ENCODE measurements around the gene CLCN1.
A peak's percentile ranks its signal among the peaks of the same experiment; 100 is the strongest.
"Not testable (repeated sequence)": the region's sequence is repeated elsewhere in the genome, so short reads cannot be mapped to it uniquely, and the experiment has no call there.

The CLCN1 gene

GRCh38 chr7:143387156-143387975 is 71.5 kb downstream of the CLCN1 start:
- DNase-seq, result peak; percentile 46

GRCh38 chr7:143388051-143388450 is 72.1 kb downstream of the CLCN1 start:
- no peak for DNase-seq

GRCh38 chr7:143388491-143389101 is 72.7 kb downstream of the CLCN1 start:
- no peak for DNase-seq

GRCh38 chr7:143389316-143390103 is 73.6 kb downstream of the CLCN1 start:
- no peak for DNase-seq

- DNase-seq, result no peak
Observed at GRCh38 chr7:143390104-143390772, 74.3 kb downstream of the CLCN1 start.

- no peak for DNase-seq
Observed at GRCh38 chr7:143390773-143391317, 74.9 kb downstream of the CLCN1 start.

- DNase-seq, result no peak
Observed at GRCh38 chr7:143391462-143392404, 75.8 kb downstream of the CLCN1 start.

- DNase-seq, result not testable (repeated sequence)
Observed at GRCh38 chr7:143392427-143392826, 76.5 kb downstream of the CLCN1 start.

GRCh38 chr7:143392875-143393266 is 77.0 kb downstream of the CLCN1 start:
- DNase-seq, result no peak

- DNase-seq, result no peak
Observed at GRCh38 chr7:143393267-143394041, 77.5 kb downstream of the CLCN1 start.

- no peak for DNase-seq
Observed at GRCh38 chr7:143394068-143394467, 78.2 kb downstream of the CLCN1 start.

- no peak for DNase-seq
Observed at GRCh38 chr7:143394777-143395176, 78.9 kb downstream of the CLCN1 start.

GRCh38 chr7:143395187-143396149 is 79.6 kb downstream of the CLCN1 start:
- DNase-seq, result peak; percentile 81

- DNase-seq, result no peak
Observed at GRCh38 chr7:143396182-143396581, 80.3 kb downstream of the CLCN1 start.

- DNase-seq, result no peak
Observed at GRCh38 chr7:143396625-143397556, 81.0 kb downstream of the CLCN1 start.

- no peak for DNase-seq
Observed at GRCh38 chr7:143397710-143398530, 82.0 kb downstream of the CLCN1 start.

GRCh38 chr7:143398616-143399015 is 82.7 kb downstream of the CLCN1 start:
- DNase-seq, result no peak
